WI38 (cell line): ENCODE data around the gene MDC1.

Source experiments
- H3K4me3 ChIP-seq: 2 replicates; pipeline ENCODE4 v1.5.1; 2011; ENCODE audit warnings: low read depth, mild to moderate bottlenecking, control low read depth, low read length
- TF ChIP-seq, protein P1 (sequence below): IDR thresholded peaks from 2 replicates; pipeline ENCODE4 v1.5.1; 2012; ENCODE audit warnings: low read depth, mild to moderate bottlenecking, control low read depth, low read length

MDC1 gene

DNA sequence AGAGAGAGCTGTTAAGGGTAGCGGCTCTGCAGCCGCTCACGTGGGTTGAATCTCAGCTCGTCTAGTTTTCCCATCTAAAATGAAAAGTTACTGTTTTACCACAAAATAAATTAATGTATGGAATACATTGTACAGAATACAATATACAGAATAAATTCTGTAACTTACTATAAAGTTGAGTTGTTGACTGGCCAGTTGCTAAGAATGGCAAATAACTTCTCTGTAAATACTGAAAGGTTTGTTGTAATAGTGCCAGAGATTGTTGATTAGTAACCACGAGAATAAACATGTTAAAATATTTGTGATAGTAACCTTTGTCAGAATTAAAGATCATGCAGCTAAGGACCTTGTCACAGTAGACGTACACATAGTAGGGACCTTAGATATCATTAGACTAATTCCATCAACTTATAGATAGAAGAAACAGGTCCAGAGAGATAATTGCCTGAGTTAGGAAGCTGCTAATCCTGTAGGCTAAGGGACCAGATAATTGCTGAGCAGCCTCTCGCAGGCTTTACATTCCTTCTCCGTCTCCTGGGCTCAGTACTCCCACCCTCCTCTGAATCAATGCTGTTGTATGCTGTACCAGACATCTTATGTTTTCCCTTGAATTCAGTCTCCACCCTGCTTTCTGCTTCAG lies 25.8 kb downstream of the MDC1 start:
- peak overlapping the region; percentile 70 for H3K4me3 ChIP-seq
- TF ChIP-seq, protein P1, sequence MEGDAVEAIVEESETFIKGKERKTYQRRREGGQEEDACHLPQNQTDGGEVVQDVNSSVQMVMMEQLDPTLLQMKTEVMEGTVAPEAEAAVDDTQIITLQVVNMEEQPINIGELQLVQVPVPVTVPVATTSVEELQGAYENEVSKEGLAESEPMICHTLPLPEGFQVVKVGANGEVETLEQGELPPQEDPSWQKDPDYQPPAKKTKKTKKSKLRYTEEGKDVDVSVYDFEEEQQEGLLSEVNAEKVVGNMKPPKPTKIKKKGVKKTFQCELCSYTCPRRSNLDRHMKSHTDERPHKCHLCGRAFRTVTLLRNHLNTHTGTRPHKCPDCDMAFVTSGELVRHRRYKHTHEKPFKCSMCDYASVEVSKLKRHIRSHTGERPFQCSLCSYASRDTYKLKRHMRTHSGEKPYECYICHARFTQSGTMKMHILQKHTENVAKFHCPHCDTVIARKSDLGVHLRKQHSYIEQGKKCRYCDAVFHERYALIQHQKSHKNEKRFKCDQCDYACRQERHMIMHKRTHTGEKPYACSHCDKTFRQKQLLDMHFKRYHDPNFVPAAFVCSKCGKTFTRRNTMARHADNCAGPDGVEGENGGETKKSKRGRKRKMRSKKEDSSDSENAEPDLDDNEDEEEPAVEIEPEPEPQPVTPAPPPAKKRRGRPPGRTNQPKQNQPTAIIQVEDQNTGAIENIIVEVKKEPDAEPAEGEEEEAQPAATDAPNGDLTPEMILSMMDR, result no peak

DNA sequence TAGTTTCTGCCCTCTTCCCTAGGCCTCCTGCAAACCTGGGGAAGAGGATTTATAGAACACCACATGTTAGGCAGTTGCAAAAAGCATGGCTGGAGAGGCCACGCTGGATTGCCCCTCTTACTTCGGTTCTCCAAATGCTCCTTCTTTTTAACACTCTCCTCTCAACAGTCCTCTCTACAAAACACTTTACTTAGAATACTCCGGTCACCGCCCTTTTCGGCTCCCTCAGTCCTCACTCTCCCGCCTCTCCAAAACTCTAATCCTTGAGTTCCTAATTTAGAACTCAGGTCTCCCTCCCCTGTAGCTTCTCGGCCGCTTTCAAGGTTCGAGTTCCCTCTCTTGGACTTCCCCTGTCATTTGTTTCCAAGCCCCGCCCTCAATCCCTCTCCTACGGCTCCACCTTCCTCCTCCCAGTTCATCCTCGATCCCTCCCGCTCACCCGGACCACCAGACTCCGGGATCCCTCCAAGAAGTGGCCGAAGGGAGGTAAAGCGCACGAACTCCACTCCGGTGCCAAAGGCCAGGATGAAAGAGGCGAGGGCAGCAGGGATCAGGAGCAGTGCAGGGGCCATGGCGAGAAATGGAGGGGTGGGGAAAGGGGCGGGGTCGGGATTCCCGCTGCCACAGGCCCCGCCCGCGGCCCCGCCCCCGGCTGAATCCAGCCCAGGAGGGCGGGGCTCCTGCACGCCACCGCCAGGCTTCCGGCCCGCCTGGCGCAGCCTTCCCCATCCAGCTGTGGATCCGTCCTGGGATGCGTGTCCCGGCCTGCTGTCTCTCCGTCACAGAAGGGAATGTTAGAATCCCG lies 26.5 kb downstream of the MDC1 start, which contains the start of gene NRM:
NRM (minus strand) TSS at position 582 of the 805 bp plus-strand sequence; CDS start at position 572, 10 bp downstream.
- TF ChIP-seq, protein P1, result no peak

DNA sequence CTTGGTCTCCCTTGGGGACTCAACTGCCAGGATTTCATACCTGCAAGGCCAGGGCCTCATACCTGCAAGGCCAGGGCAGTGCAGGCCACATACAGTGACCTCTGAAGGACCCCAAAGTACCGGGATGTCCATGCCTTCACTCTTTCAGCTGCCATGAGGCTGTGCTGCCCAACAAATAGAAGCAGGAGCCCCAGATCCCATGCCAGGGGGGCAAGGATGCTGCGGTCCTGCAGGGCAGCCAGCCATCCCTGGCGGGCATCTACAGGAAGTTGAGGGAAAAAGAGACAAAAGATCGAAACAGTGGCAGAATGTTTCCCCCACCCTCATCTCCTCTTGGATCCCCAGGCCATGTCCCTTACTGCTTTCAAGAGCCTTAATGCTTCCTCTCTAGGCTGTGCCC lies 27.1 kb downstream of the MDC1 start:
- TF ChIP-seq, protein P1, result no peak
- H3K4me3 ChIP-seq, result peak overlapping the region; percentile 70

More for the DNA sequence above, 26.5 kb downstream of the MDC1 start, which contains the start of gene NRM:
- H3K4me3 ChIP-seq, result peak within 1 kb of the TSS; percentile 70

DNA sequence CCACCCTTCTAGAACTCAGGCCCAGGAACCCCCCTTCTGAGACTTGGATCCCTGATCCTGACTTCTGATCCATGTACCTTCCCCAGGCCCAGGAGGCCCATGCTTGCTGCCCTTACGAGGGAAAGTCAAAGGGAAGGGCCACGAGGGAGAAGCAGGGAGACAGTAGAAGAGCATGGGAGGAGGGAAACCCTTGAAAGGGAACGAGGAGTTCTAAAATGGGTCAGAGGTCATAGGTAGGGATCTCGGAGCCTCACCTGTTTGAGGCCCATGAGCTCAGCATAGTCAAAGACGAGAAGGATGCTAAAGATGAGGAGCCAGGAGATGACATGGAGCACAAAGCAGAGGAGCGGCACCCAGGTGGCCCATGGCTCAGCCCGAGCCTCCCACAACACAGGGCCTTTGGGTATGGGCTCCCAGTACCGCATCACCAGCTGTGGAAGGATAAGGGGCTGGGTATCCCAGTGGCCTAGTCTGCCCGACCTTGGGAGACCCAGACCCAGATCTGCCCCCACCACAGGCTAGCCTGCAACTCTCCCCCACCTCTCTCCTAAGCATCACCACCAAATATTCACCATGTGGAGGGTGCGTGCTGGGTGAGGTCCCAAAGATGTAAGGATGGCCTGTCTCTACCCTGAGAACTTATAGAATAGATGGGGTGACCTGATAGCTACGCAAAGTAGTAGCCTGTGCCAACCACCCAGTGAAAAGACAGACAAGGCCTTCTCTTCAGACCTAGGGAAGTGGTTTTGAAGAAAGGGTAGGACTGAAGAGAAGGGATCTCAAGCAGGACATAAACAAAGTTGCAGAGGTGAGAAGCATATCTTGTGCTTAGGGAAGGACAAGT lies 27.8 kb downstream of the MDC1 start:
- H3K4me3 ChIP-seq, result peak overlapping the region; percentile 70
- TF ChIP-seq, protein P1, result no peak

DNA sequence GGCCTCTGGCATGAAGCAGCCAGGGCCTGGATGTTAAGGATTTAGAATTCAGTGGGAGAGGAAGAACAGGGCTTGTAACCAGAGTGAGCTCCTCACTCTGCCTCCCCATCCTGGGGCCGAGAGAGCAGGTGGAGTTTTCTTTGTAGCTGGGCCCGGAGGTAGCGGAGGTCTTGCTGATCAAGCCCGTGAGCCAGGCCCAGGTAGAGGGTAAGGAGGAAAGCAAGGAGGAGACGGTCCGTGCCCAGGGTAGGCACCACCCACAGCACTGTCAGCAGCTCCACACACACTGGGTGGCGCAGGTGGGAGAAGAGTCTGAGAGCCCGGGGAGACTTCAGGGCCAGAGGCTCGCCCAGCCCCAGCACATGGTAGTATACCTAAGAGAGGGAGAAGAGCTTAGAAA lies 28.5 kb downstream of the MDC1 start:
- TF ChIP-seq, protein P1, result no peak
- peak overlapping the region; percentile 77 for H3K4me3 ChIP-seq

DNA sequence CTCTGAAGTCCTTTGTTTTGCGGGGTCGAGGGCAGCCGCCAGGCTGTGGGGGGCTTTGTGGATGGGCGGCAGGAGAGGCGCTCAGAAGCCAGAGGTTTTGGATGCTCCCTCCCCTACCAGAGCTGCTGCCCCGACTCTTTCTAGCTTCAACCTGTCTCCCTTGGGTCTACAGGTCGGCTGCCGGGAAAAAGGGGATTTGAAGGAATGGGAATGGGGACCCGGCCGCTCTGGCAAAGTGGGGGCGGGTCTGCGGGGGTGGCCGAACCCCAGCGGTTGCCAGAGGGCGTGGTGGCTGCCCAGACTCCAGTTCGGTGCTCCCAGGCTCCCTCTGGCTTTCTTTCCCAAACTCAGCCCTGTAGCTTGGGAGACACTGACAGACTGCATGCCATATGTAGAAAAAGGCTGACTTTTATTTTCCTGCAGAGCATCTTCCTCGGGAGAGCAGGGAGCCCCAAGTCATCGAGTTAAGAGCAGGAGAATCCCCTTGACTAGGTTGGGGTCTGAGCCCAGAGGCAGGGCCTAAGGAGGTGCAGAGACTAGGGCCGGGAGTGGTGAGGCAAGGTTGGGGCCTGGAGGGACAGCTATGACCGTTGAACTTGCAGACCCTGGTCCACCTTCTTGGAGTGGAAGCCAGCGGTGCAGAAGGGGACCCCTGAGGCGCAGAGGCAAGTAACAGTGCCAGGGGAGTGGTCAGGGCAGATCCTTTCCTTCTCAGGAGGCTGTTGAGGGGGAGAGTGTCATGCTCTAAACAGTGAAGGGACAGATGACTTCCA lies 29.2 kb downstream of the MDC1 start:
- TF ChIP-seq, protein P1, result peak; percentile 25
- H3K4me3 ChIP-seq, result peak overlapping the region; percentile 77
